D721Med (cell line): ENCODE results near the gene PRKCD.

Experiments
- DNase-seq: peaks from one replicate; pipeline ENCODE4 v3.0.0; 2011; ENCODE audit warnings: low spot score; ENCODE audit not compliant: insufficient read length
- FAIRE-seq: peaks from 2 replicates; lab custom pipeline; 2011; peaks lifted over from hg19 to GRCh38; lab: Jason Lieb, UNC
- CTCF ChIP-seq: IDR thresholded peaks from 2 replicates; pipeline ENCODE4 v1.5.1; 2012; ENCODE audit warnings: mild to moderate bottlenecking, control low read depth; ENCODE audit not compliant: insufficient read depth; ENCODE audit errors: missing control alignments

The PRKCD gene

DNA sequence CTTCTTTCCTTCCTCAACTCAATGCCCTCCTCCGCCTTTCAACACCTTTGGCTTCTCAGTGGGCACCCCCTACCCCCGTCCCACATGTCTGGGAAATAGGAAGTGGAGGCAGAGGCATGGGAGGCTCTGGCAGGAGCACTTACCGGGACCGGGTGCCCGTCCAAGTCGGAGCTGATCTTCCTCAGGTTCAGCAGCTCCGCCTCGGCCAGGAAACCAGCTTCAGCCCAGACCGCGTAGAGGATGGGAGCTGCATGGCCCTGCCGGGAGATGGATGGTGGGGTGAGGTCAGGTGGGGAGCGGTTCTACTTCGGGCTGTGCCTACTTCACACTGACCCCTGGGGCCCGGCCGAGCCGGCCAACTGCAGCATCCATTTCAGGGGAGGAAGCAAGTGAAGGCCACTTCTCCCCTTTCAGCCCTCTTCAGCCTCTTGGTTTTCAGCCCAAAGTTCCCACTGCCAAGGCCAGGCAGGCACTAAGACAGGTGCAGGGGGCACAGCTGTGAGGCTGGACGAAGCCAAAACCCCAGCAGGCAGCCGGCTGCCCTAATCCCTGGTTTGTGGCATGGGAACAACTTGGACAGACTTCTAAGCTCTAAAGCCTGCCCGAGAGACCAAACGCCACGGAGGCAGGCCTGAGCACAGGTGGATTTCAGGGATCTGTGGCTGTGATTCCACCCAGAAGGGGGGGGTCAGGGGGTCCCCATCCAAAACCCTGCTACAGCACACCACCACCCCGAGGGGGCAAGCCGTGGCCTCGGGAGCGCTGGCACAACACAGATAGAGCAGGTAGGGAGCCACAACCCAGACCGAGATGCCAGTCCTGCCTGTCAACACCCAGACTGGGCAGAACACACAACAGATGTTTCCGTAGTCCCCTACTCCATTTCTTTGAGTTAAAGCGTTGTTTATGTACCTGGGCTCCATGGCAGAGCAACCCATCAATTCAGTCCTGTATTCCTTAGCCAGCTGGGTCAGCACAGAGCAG lies 80.3 kb downstream of the PRKCD start:
- no peak for FAIRE-seq
- TF ChIP-seq CTCF, result no peak
- no peak for DNase-seq

GRCh38 chr3:53242155-53242554 lies 81.1 kb downstream of the PRKCD start:
- FAIRE-seq, result no peak
- no peak for TF ChIP-seq CTCF
- DNase-seq, result no peak
